ENCODE results near the gene BRSK2.

Gene BRSK2

GRCh38 chr11:1381793-1382425 lies 7.8 kb upstream of the BRSK2 start:
- no peak for TF ChIP-seq ZFX (IDR thresholded peaks at IDR 0.05; ENCODE audit: borderline replicate concordance)
- H3K27ac ChIP-seq, result no peak overlapping the region

DNA sequence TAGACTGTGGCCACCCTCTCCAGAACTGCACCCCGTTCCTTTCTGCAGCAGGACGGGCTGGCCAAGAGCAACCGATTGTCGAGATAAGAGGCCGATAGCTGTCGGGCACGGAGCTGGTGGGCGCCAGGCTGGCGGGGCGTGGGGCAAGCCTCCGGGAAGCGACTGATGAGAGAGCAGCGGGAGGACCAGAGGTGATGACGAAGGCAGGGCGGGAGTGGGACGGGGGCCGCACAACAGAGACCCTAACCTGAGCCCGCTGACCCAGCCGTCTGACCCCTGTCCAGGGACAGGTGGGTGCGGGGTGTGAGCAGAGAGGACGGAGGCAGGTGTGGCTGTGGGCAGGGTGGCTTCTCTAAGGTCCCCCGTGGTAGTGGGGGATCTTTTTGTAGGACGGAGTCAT lies 7.3 kb upstream of the BRSK2 start:
- TF ChIP-seq CTCF (IDR thresholded peaks at IDR 0.05) (no peak), ZFX (IDR thresholded peaks at IDR 0.05; ENCODE audit: borderline replicate concordance) (no peak)
- no peak overlapping the region for H3K27ac ChIP-seq

DNA sequence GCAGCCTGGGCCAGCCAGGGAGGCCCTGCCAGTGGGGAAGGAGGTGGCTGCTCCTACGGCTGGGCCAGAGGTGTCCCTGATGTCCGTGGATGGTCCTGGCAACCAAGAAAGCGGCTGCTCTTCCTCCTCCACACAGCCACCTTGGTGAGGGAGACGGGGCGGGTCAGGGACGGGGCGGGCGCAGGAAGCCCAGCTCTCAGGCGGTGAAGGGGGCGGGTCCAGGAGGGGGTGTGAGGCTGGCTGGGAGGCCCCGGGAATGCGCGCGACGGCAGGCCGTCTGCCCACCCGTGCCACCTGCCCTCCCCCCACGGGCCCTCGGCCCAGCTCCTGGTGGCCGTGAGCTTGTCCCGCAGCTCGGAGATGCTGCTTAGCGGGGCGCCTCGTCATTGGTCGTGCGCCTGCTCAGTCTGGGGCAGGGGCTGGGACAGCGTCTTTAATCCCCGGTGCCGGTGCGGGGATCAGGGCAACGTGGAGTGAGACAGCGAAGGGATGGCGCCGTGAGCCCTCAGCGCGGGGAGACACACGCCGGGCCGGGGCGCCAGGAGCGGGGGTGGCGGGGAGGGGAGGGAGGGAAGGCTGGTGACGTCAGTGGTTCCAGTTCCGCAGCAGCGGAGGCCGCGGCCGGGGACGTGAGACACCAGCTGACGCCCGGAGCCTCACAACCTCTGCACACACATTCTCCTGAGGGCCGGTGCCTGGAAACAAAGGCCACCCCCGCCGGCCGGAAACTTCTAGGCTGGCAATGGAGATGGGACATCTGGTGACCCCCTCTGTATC lies 6.7 kb upstream of the BRSK2 start:
- TF ChIP-seq CTCF (IDR thresholded peaks at IDR 0.05), result no peak
- TF ChIP-seq ZFX (IDR thresholded peaks at IDR 0.05; ENCODE audit: borderline replicate concordance), result no peak
- H3K27ac ChIP-seq, result no peak overlapping the region

DNA sequence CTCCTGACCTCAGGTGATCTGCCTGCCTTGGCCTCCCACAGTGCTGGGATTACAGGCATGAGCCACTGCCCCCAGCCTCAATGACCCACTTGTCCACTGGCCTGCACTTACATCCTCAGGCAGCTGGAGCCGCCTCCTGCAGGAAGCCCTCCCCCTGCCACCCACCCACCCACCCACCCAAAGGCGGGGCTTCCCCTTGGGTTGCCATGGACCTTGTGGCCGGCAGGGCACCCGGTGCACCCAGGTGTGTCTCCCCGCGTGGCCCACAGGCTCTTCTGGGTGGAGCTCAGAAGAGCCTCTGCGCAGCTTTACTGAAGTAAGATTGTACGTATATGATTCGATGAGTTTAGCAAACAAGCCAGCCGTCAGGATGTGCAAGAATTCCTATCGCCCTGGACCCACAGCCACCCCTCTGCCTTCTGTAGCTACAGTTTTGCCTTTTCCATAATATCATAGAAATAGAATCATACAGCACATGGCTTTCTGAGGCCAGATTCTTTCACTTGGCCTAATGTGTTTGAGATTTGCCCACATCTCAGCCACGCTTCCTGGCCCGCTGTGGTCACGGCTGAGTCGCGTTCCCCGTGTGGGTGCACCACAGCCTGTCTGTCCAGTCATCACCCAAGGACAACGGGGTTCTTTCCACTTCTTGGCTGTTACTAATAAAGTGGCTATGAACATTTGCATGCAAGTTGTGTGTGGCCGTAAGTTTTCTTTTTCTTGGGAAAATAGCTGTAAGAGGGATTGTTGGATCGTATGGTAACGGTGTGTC lies 5.3 kb upstream of the BRSK2 start:
- TF ChIP-seq CTCF (IDR thresholded peaks at IDR 0.05) (no peak), ZFX (IDR thresholded peaks at IDR 0.05; ENCODE audit: borderline replicate concordance) (no peak)
- no peak overlapping the region for H3K27ac ChIP-seq

- no peak overlapping the region for H3K27ac ChIP-seq
- TF ChIP-seq CTCF (IDR thresholded peaks at IDR 0.05), result no peak
- no peak for TF ChIP-seq ZFX (IDR thresholded peaks at IDR 0.05; ENCODE audit: borderline replicate concordance)
Observed at GRCh38 chr11:1387521-1387920, 2.2 kb upstream of the BRSK2 start.

GRCh38 chr11:1387961-1388762 lies 1.6 kb upstream of the BRSK2 start:
- H3K27ac ChIP-seq, result no peak overlapping the region
- TF ChIP-seq ZFX (IDR thresholded peaks at IDR 0.05; ENCODE audit: borderline replicate concordance) (no peak), CTCF (IDR thresholded peaks at IDR 0.05) (no peak)

GRCh38 chr11:1388763-1389102 lies 1.0 kb upstream of the BRSK2 start:
- H3K27ac ChIP-seq, result no peak overlapping the region
- TF ChIP-seq CTCF (IDR thresholded peaks at IDR 0.05) (no peak), ZFX (IDR thresholded peaks at IDR 0.05; ENCODE audit: borderline replicate concordance) (no peak)

Measured in 22Rv1 (cell line).